GM18526 (cell line): ENCODE results near the gene CTBP2.

ENCODE experiments used
- POLR2A ChIP-seq: IDR thresholded peaks from 3 replicates; pipeline ENCODE4 v1.6.1; 2011; ENCODE audit not compliant: insufficient read length; ENCODE audit errors: extremely low read depth

CTBP2 gene

DNA sequence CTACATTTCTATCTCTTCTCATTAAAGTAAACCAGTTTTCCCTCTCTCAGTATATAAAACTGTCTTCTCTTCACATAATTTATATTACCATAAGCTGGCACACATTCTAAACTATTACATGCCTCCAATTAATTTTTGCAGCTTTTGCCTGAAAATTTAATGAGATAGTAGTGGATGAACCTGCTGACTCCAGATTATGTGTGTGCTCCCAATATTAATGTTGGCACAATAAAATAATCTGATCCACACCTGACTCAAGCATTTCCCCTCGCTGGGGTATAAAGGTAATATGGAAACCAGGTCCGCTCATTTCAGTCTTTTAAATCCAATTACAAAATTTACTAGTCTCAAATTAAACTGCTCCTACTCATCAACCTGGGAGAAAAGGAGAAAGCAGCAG is 63.4 kb downstream of the CTBP2 start:
- no peak for TF ChIP-seq POLR2A

- no peak for TF ChIP-seq POLR2A
Measured at GRCh38 chr10:125096371-125096770, 64.0 kb downstream of the CTBP2 start.

DNA sequence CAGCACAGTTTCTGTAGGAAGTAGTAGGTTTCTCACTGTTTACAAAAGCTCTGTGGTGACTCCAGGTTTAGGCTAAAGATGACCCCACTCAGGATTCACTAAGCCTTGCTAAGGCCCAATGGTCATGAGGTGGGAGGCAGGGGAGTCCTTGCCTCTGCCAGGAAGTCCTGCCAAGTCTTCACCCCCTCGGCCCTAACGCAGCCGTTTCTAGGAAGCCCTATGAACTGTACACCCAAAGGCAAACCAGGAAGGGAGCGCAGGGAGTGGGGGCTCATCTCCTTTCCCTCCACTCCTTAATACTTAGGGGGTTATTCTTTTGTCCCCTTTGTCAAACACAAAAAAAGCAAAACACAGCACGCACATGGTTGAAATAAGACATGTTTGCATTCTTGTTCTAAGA is 64.6 kb downstream of the CTBP2 start:
- TF ChIP-seq POLR2A = no peak

GRCh38 chr10:125095228-125095627 is 65.1 kb downstream of the CTBP2 start:
- no peak for TF ChIP-seq POLR2A

- no peak for TF ChIP-seq POLR2A
Measured at GRCh38 chr10:125094806-125095205, 65.6 kb downstream of the CTBP2 start.

DNA sequence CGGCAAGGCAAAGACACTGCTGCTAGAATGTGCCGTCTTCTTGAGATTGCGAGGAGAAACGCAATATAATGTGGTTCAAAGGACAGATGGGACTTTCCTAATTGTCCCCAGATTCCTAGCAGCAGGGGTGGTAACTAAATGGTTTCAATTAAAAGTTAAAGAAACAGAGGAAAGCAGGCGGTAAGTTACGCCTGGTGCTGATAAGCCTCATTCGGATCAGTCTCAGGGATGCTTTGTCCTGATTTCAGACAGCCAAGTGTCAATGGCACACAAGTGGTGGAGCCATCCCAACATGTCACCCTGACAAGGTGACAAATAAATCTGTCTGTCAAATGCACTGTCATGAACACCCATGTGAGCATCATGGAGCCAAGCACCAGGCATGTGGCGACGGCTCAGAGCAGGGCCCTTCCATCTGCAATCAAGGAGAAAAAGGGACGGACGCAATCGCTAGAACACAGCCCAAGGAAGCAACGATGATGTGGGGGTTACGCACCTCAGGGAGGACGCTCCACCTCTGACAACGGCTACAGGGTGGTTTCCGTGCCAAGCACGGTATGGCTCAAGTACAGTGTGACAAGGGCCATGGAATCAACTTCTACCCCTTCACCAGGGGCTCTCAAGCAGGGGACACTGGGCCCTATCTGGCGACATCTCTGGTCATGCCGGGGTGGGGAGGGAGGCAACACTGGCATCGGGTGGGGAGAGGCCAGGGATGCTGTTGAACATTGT is 66.2 kb downstream of the CTBP2 start:
- TF ChIP-seq POLR2A = no peak

DNA sequence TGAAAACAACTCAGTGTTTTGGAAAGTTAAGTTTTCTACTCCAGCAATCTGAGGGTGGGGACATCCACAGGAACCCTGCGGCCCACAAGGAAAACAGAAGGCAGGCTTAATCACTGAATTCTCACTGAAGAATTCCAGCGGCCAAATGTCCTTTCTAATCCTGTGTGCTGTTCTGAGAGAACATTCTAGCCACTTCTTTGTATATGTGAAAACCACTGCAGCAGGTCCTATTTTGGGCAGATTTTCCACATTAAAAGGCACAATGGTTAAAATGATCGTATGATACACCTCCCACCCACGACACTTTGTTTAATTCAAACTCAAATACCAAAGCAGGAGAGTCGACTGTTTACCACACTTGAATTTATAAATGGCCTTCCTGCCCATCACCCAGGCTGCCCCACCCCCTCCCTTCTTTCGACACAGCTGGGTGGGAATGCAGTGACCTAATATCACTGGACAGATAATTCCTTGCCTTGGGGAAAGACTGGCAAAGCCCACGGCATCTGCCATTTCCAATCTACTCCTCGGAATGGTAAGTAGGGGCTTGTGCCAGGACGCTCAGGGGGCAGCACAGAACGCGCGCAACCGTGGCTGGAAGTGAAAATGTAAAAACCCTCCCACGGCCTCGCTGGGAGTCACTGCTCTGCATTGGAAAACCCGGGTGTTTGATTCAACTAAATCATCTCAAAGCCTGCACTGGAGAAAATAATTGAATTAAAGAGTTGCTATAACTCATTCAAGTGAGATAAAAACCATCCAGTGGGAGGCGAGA is 67.0 kb downstream of the CTBP2 start:
- no peak for TF ChIP-seq POLR2A

DNA sequence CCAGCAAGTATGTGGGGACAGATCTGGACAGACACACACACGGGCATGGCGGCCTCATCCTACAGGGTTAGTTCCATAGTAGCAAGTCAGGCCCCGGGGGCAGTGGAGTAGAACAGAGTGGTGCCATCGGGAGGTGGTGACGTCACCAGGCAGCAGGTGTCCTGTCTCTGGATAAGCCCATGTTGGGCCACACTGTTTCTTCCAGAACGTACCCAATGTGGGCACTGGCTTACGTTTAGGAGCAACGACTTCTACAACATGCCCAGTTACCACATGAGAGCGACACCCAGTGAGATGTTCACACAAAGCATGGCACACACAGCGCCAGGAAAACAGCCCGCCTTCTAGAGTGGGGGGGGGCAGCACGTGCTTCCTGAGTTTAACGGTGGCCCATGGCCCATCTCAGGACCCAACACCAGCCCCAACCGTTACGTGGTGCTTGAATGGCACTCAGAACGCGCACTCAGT is 67.8 kb downstream of the CTBP2 start:
- no peak for TF ChIP-seq POLR2A

DNA sequence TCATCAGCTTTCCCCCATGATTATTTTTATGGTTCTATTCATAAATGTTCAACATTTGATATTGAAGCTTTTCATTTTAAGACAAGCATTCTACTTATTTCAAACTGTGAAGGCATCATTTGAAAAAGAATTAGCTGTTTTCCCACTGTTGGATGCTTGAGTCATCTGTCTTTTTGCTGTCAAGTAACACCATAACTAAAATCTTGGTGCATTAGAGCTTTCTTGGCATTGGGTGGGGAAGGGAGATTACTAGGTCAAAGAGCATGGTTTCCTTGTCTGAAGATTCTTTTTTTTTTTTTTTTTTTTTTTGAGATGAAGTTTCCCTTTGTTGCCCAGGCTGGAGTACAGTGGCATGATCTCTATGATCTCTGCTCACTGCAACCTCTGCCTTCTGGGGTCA is 68.5 kb downstream of the CTBP2 start:
- no peak for TF ChIP-seq POLR2A

GRCh38 chr10:125089469-125089868 is 70.9 kb downstream of the CTBP2 start:
- TF ChIP-seq POLR2A = no peak

DNA sequence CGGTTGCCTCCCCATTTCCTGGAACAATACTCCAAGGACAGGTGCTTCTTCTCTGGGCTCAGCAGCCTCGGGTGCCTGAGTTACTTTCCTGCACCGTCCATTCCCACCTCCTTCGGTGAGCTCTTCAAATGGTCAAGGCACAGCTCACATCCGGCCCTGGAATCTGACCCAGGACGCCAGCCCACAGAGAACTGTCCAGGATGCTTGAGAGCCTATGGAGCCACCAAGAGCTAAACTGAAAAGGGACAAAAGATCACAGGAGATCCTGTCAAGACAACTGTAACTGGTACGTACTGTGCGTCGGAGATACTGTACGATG is 72.5 kb downstream of the CTBP2 start:
- TF ChIP-seq POLR2A = no peak

- no peak for TF ChIP-seq POLR2A
Measured at GRCh38 chr10:125087191-125087896, 73.0 kb downstream of the CTBP2 start.

GRCh38 chr10:125086691-125087090 is 73.7 kb downstream of the CTBP2 start:
- TF ChIP-seq POLR2A = no peak

DNA sequence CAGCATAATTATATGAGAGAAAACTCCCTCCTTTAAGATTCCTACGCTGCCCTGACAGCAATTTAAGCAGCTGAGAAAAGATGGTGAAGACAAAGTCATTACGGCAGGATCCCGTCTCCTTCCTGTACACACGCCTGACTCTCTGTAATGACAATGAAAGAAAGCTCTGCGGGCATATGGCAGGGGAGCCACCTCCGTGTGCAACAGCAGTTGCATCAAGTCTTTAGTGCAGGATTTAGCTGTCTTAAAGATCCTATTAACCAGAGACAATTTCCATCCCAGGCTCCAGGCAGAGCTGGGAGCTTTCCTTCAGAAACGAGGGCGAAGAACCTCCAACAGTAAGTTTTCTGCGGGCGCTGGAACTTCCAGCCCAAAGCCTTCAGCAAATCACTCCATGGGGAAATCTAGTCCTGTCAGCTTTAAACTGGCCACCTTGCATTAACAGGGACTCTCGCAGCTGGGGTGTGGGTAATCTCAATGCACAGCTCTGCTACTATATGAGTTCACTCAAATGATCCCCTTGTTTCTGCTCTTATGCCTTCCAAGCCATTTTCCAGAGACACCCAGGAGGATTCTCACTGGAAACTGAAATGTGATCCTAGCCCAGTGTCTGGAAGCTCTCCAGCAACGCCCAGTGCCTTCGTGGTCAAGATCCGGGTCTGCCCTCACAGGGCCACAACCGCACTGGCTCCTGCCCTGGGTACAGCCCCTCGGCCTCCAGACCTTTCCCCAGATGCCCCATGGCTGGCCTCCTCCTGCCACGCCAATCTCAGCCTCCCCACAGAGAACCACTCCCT is 74.9 kb downstream of the CTBP2 start:
- TF ChIP-seq POLR2A = no peak

DNA sequence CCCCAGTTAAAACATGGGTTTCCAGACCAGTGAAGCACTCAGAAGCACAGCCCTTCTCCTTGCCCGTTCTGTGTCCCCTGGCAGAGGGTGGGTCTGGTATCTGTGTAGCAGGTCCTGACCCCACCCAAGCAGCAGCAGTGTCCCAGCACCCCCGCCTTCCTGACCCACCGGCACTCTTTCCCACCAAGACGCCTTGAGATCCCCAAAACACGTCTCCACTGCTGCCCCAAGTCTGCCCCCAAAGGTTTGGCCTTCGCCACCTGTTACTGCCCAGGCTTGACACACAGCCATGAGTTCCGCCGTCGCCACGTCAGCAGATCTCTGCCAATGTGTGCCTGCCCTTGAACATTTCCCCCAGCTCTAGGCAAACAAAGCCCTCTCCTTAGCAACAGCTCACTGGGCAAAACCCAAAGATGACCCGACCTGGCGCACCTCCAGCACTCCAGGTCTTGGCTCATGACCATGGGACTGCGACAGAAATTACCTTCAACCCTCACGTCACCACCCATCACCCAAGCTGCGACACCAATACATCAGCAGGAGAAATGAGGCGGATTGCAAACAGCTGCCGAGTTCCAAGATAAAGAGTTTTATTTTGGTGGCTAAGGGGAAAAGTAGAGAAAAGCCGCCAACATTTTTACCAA is 75.6 kb downstream of the CTBP2 start:
- TF ChIP-seq POLR2A = no peak
